CD4-positive, alpha-beta T cell treated with Interleukin-15 for 4 hours (primary cell): Measurements from ENCODE around the gene TEDC1.
A peak's percentile ranks its signal among the peaks of the same experiment; 100 is the strongest.

Experiments
- DNase-seq: peaks from one replicate; pipeline ENCODE4 v3.0.0-alpha.2; 2020; ENCODE audit warnings: low spot score

The TEDC1 gene

DNA sequence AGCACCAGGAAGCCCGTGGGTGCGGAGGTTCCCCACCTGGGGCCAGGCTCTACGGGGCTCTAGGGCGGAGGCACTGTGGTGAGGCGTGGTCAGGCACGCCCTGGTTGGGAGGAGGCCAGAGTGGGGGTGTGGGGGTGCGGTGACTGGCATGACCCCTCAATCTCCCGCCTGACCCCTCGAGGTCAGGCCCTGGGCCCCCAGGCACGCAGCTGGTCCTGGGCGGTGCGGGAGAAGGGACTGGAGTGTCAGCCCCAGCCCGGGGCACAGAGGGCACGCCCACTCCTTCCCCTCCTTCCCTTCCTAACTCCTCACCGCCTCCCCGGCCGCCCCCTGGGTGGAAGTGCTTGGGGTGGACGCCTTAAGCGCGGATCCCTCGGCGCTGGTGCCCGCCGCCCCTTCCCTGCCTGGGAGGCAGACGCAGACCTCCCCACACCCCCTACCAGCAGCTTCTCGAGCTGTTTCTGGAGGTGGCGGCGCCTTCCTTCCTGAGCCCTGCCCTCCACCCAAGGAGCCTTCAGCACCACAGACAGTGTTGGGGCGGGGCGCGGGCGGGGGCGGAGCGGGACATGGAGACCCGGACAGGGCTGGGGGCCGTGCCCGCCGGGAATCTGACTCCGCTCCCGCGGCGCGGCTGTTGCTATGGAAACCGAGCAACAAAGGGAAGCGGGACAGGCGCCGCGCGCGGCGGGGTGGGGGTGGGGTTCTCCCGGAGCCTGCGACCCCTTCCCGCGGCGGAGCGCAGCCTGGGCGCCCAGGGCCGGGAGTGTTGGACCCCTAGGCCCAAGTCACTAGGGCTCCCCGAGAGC is 17.2 kb upstream of the TEDC1 start:
- DNase-seq, result peak; percentile 92

DNA sequence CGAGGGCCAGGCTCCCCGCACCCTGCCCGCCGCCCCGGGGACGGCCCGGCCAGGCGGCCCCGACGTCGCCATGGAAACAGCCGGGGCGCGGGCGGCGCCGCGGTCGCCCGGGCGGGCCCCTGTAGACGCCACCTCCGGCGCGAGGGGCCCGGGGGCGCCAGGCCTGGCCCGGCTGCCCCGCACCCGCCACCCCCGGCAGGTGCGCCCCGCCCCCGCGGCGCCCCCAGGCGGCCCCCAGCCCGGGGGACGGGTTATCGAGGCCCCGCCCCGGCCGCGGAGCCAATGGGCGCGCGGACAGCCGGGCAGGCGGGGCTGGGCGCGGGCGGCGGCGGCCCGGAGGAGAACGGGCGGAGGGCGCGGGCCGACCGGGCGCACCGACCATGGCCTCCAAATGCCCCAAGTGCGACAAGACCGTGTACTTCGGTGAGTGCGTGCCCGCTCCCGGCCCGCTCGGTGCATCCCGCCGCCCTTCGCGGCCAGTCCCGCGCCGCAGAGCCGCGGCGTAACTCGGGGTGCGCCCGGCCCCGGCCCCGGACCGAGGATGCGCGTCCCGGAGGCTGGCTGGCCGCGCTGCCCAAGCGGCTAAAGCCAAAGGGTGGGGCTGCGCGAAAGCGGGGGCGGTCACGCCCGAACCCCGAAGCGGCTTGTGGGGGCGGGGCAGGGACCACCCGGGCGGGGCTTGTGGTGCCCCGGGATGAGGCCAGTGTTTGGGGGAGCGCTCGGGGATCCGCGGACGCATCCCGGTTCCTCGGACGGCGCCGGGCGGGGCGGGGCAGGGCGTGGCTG is 16.4 kb upstream of the TEDC1 start, which contains the start of gene CRIP2:
Gene CRIP2 (plus strand): TSS at position 339 of the 786 bp plus-strand sequence. CDS start 42 bp downstream, at position 381.
- DNase-seq, result peak; percentile 75

DNA sequence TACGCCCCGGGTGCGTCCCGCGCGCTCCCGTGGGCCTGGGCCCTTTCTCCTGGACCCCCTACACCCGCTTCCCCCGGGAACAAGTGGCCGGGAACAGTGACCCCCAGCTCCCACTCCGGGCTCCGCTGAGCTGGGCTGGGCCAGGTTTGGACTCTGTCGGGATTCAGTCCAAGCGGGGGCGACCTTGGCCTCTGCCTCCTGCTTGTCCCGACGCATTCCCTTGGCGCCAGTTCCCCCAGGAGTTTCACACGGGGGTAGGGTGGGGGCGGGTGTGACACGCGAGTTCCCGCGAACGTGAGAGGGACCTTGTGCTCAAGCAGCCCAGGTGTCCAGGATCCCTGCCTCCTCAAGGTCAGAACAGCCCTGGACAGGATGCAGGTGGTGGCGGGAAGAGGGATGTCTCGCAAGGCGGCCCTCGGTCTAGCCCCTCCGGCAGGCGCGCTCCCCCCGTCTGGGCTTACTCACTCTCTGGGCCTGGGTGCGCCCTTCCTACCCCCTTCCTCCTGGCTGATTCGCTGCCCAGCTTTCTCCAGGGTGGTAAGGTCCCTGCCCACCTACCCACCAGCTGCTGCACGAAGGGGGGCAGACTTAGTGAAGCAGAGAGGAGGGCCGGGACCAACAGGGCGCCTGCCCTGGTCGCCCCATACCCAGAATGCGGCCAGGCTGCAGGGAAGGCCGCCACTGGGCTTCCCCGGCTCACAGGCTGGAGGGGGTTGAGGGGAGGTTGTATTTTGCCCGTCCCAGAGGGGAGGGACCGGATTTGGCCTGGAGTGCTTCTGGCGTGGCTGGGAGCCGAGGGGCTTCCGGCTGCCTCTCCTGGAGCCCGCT is 15.6 kb upstream of the TEDC1 start:
- DNase-seq, result peak; percentile 37

DNA sequence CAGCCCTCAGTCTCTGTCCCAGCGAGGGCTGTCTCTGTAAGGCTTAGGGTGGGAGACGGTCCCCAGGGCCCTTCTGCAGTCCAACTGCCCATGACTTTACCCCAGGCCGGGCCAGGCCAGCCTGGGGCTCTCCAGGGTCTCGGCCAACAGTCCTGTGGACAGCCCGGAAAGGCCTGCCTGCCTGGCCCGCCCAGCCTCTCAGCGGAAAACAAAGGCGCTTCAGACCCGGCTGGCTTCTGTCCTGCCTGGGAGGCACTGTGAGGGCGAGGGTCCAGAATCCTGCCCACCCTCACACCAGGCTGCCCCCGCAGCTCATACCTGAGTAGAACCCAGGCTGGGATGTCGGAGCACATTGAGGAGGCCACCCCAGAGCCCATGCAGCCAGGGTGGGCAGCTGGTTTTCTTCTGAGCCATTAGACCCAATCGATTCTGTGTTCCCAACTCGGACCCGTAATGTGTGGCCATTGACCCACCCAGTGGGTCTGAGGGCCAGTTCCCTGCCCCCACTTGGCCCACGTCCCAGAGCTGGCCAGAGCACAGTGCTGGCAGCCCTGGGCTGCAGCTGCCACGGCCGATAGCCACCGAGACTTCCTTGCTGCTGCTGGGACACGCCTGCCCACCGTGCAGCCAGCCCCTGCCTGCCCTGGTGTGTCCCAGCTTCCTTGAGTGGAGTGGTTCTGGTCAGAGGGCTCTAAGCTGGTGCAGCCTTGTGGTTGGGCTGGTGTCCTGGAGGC is 14.8 kb upstream of the TEDC1 start:
- no peak for DNase-seq

DNA sequence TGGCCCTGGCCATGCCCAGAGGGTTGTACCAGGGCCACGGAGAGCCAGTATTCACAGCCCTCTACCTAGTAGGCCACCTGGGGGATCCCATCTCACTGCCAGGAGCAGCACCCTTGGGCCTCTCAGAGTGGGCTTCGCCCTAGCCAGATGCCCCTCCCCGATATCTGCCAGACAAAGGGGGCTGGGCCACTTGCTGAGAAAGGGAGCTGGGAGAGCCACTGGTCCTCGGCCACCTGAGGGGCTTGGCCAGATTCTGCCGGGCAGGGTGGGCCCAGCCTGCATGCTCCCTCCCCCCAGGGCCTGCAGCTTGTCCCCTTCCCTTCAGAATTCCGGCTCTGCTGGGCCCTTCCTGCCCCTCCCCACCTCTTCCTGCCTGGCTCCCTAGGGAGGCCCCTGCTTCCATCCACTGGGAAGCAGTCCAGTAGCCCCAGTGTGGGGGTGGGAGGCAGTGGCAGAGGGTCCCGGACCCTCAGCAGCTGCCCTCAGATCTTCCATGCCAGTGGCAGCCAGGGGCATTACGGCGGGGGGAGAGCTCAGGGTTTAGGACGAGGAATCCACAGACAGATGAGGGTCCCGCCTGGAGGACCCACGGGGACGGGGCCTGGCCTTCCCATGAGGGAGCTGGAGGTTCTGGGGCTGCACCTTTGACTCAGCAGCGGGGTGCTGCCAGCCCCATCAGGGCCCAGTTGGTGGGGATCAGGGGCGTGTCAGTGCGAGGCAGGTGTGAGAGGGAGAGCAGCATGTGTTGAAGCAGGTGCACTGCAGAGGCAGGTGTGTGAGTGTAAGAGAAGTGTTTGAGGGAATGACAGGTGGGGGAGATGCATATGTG is 14.0 kb upstream of the TEDC1 start:
- DNase-seq, result no peak

DNA sequence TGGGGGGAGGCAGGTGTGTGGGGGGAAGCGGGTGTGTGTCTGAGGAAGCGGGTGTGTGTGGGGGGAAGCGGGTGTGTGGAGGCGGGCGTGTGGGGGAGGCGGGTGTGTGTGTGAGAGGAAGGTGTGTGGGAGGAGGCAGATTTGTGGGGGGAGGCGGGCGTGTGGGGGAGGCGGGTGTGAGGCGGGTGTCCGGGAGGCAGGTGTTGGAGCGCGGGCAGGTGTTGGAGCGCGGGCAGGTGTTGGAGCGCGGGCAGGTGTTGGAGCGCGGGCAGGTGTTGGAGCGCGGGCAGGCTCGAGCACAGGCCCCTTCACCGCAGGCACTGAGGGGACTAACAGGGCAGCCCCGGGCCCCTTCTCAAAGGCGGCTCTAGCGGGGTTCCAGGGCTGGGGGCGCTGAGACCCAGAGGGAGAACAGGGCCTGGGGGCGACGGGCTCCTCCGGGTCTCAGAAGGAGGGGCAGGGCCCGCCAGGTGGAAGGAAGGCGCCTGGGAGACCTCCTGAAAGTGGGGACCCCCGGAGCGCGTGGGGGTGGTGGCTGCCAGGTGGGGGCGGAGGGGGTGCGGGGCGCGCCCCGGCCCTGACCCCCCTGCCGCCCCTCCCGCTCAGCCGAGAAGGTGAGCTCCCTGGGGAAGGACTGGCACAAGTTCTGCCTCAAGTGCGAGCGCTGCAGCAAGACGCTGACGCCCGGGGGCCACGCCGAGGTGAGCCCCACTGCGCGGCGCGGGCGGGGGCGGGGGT is 13.2 kb upstream of the TEDC1 start:
- DNase-seq, result peak; percentile 74

DNA sequence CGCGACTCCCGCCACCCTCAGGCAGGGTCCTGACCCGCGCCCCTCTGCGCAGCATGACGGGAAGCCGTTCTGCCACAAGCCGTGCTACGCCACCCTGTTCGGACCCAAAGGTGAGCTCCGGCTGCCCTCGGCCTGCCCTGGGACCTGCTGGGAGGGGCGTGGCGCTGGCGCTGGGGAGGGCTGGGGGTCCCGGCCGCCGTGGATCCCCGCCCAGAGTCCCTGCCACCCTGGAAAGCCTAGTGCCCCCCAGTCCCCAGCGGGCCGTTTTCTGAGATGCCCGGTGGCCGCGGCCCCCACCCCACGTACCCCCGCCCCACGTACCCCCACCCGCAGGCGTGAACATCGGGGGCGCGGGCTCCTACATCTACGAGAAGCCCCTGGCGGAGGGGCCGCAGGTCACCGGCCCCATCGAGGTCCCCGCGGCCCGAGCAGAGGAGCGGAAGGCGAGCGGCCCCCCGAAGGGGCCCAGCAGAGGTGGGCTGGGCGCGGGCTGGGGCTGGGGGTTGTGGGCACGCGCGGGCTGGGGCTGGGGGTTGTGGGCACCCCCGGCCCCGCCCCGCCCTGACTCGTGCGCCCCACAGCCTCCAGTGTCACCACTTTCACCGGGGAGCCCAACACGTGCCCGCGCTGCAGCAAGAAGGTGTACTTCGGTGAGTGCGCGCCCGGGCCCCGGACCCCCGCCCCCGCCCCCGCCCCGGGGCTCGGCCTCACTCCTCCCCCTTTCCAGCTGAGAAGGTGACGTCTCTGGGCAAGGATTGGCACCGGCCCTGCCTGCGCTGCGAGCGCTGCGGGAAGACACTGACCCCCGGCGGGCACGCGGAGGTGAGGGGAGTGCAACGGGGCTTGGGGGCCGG is 12.4 kb upstream of the TEDC1 start:
- peak; percentile 39 for DNase-seq

DNA sequence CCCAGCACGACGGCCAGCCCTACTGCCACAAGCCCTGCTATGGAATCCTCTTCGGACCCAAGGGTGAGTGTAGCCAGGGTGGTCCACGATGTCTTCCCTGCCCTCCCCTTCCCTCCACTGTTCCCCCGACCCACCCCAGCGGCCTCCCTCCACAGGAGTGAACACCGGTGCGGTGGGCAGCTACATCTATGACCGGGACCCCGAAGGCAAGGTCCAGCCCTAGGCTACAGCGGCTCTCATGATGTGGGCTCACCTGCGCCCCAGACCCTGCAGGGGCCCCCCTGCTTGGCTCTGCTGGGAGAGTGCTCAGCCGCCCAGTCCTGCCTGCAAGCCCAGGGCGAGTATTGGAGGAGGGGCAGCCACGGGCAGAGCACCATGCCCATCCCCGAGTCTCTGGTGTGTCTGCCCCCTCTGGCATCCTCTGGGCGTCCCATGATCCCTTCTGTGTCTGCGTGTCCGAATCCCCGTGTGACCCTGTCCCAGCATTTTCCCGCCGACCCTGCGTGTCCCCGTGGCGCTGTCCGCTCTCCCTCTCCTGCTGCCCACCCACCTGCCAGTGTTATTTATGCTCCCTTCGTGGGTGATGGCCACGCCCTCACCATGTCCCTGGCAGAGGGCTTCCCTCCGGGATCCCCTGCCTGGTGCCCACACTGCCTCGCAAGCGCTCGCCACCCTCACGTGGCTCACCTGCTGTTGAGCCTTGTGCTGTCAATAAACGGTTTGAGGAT is 11.5 kb upstream of the TEDC1 start:
- peak; percentile 12 for DNase-seq

DNA sequence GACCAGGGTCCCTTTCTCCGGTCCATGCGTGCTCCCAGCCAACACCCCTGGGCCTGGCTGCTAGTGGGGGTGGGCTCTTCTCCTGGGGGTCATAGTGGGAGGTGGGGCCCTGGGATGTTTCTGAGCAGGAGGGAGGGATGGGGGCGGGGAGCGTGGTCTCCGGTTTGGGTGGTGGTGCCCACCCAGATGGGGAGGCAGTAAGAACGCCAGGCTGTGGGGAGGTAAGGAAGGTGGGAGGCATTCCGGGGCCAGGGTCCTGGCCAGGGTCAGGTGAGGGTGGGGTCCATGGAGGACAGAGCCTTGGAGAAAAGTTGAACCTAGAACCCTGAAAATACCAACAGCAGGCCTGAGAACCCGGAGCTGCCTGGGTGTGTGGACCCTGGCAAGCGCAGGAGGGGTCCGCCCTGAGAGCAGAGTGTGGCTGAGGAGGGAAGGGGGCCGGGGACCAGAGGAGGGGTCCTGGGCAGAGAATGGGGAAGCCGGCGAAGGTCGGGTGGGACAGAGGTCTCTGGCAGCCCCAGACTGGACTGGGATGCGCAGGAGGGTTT is 10.8 kb upstream of the TEDC1 start:
- no peak for DNase-seq

DNA sequence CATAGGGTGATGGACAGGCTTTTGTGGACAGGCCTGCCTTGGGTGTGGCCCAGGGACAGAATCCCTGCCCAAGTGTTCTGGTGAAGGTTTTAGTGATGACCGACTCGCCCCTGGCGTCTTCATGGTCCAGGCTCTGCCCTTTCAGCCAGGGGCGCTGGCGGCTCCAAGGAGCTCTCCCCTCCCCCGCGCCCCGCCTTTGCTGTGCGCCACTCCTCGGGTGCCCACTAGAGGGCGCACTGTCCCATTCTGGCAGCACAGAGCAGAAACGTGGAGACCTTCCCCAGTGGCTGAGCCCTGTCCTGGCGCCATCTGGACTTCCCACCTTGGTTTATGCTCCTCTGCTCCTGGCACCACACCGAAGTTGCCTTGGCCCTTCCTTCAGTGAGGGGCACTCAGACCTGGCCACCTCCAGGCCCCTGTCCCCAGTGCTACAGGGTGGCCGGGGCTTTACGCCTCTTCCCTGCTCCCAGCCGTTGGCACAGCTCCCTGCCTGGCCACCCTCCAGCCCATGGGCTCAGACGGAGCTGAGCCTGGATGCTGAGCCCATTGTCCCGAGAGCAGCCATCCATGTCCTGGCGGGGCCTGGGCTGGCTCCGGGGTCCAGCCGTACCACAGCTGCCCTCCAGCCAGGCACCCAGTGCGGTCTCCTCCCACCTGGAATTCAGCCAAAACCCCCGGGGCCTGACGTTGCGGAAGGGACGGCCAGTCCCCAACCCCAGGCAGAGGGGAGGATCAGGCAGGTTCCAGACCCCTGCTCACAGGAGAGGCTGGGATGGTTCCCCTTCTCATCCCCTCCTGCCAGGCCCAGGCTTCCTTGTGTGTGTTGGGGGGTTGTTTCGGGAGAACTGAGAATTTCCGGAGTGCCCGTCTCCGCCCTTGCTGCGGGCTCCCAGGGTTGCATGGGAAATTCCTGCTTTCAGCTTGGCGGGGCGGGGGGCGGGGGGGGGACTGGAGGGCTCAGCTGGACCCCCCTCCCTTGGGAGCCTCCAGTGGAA is 9.9 kb upstream of the TEDC1 start:
- DNase-seq, result peak; percentile 94

DNA sequence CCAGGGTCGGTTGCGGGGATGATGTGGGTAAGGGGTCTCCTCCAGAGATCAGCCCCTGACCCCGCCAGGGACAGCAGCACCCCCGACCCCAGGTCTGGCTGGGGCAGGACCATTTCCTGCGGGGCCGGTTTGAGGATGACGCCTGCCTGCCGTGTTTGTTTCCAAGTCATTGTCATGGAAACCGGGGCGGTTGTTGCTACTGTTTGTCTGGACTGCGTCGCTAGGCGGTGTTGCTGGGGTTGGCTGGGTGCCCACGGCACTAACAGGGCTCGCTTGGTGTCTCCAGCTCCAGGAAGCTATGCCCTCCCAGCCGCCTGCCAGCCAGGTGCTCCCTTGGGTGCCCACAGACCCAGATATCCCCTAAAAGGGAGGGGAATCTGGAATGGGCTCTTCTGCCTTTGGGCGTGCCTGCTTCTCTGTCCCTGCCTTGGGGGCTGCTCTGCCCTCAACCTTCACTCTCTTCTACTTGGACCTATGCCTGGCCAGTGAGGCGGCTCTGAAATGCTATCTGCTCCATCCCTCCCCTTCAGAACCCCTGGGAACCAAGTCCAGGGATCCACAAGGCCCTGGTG is 9.1 kb upstream of the TEDC1 start:
- DNase-seq, result peak; percentile 98

DNA sequence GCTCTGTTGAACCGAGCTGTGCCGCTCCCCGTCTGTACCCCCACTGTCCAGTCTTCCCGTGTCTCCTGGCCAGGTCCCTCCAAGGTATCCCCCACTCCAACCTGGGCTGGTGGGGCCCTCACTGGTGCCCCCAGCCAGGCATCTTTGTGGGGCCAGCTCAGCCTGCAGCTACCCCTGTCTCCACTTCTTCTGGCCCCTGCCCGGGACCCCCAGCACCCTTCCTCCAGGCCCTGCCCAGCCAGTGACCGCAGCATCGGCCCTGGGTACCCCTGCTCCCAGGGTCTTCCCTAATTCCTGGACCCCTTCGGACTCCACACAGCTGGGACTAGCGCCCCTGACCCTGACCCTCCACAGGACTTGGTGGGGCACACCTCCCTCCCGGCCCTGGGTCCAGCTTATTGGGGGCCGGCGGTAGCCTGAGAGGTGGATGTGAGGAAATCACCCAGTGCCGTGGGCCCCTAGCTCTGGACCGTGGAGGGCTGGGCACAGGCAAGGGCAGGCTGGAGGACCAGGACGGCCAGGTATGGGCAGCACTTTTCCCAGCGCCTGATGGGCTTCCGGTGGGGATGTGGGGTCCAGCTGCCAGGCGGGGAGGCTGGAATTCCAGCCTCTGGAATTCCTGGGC is 8.4 kb upstream of the TEDC1 start:
- DNase-seq, result no peak

DNA sequence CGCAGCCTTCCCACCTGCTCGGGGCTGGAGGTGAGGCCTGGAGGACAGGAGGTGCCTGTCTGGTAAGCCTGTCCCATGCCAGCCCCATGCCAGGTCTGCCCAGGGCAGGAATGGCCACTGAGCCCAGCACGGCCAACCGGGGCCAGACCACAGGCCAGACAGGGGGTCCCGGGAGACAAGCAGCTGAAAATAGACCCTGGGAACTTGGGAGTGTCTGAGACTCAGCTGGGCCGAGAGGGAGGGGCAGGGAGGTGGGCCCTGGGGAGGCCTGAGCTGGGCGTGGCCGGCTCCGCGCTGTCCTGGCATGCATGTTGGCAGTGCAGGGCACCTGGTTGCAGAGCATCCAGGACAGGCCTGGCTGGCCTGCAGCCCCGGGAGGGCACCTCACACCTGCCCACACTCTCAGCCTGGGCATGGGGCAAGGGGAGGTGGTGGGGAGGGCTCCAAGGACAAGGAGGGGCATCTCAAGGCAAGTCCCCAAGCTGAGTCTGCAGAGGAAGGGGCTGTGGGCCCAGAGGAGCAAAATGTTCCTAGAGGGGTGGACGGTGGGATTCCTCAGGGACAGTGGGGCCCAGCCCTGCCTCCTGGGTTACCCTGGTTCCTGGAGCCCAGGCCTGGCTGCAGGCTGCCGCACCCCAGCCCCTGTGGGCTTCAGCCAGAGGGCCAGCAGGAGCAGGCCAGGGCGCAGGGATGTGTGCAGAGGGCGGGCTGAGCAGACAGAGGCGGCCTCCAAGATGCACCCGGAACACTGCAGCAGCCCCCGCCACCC is 7.6 kb upstream of the TEDC1 start:
- no peak for DNase-seq

DNA sequence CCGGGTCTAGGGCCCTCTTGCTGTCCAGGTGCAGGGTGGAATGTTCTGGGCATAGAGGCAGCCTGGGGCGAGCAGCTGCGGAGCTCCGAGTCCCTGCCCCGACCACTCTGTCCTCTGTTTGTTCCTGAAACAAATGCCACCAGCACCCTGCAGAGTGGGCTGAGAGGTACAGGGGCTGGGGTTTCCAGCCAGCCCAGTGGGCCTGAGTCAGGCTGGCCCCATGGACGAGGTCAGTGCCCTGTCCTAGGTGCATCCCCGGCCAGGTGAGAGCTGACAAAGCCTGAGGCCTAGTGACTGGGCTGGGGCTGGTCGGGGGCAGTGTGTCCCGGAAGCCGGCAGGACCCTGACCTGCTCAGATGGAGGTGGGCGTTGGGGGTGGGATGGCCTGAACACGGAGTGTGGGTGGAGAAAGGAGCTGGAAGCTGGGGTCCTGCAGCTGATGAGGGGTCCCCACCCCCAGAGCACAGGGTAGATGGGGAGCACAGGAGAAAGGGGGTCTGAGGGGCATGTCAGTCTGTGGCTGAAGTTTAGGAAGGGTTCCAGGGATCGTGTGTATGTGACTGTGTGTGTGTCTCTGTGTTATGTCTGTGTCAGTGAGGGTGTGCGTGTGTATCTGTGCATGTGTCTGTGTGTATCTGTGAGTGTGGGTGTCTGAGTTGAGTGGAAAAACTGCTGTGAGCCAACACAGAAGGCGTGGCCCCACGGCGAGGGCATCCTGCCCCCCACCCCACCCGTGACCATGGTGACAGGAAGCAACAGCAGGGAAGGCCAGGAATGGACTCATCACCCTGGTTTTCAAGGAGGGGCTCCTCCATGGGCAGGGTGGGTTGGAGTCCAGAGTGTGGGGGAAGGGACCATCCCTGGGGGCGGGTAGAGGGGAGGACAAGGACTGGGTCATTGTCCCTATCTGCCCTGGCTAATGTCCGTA is 6.7 kb upstream of the TEDC1 start:
- DNase-seq, result peak; percentile 87
